ENCODE results near the gene KRTAP17-1.

KRTAP17-1 gene

GRCh38 chr17:41315204-41315794, at the start of gene KRTAP17-1:
Gene KRTAP17-1 (minus strand): TSS chr17:41315710. CDS start chr17:41315650, 60 bp downstream.
- H3K4me3 ChIP-seq (ENCODE audit: low read depth, low read length): no peak within 1 kb of the TSS
- H3K36me3 ChIP-seq: no peaks in the 10 kb centered on the region
- H3K27ac ChIP-seq: no peak within 1 kb of the TSS
- peaks cover 11% of the 10 kb centered on the region for H3K9me3 ChIP-seq (ENCODE audit: severe bottlenecking)
- DNase-seq: no peak
- TF ChIP-seq CTCF (IDR thresholded peaks at IDR 0.05; ENCODE audit: low read depth, low read length): no peak
- peaks cover 96% of the 10 kb centered on the region for H3K27me3 ChIP-seq (ENCODE audit: insufficient read depth, low read depth, severe bottlenecking)

GRCh38 chr17:41363881-41364280, 48.4 kb upstream of the KRTAP17-1 start:
- TF ChIP-seq CTCF (IDR thresholded peaks at IDR 0.05; ENCODE audit: low read depth, low read length): no peak
- Histone ChIP-seq H3K4me3 (ENCODE audit: low read depth, low read length) (no peak overlapping the region), H3K27ac (no peak overlapping the region), H3K27me3 (ENCODE audit: insufficient read depth, low read depth, severe bottlenecking) (peaks cover 91% of the 10 kb centered on the region), H3K36me3 (no peaks in the 10 kb centered on the region), H3K9me3 (ENCODE audit: severe bottlenecking) (peaks cover 8% of the 10 kb centered on the region)
- DNase-seq: no peak

- Histone ChIP-seq H3K27me3 (ENCODE audit: insufficient read depth, low read depth, severe bottlenecking) (peaks cover 72% of the 10 kb centered on the region), H3K9me3 (ENCODE audit: severe bottlenecking) (peaks cover 12% of the 10 kb centered on the region), H3K4me3 (ENCODE audit: low read depth, low read length) (no peak overlapping the region), H3K27ac (no peak overlapping the region), H3K36me3 (no peaks in the 10 kb centered on the region)
- DNase-seq: no peak
- TF ChIP-seq CTCF (IDR thresholded peaks at IDR 0.05; ENCODE audit: low read depth, low read length): no peak
Observed at GRCh38 chr17:41360296-41360995, 44.9 kb upstream of the KRTAP17-1 start.

GRCh38 chr17:41354536-41354935, 39.0 kb upstream of the KRTAP17-1 start:
- no peak for DNase-seq
- TF ChIP-seq CTCF (IDR thresholded peaks at IDR 0.05; ENCODE audit: low read depth, low read length): no peak
- Histone ChIP-seq H3K27me3 (ENCODE audit: insufficient read depth, low read depth, severe bottlenecking) (peaks cover 77% of the 10 kb centered on the region), H3K4me3 (ENCODE audit: low read depth, low read length) (no peak overlapping the region), H3K27ac (no peak overlapping the region), H3K9me3 (ENCODE audit: severe bottlenecking) (peaks cover 4% of the 10 kb centered on the region), H3K36me3 (no peaks in the 10 kb centered on the region)

- no peak for DNase-seq
- Histone ChIP-seq H3K36me3 (no peaks in the 10 kb centered on the region), H3K4me3 (ENCODE audit: low read depth, low read length) (no peak overlapping the region), H3K27me3 (ENCODE audit: insufficient read depth, low read depth, severe bottlenecking) (peaks cover 84% of the 10 kb centered on the region), H3K27ac (no peak overlapping the region), H3K9me3 (ENCODE audit: severe bottlenecking) (peaks cover 4% of the 10 kb centered on the region)
- TF ChIP-seq CTCF (IDR thresholded peaks at IDR 0.05; ENCODE audit: low read depth, low read length): no peak
Observed at GRCh38 chr17:41352597-41353366, 37.3 kb upstream of the KRTAP17-1 start.
